Natural killer cell (primary cell): ENCODE measurements around the gene MTARC1. TPM values are rescaled to one million over a fixed set of nuclear protein-coding genes. Genes with fewer than 3 reads are reported as not detected.
A peak's percentile ranks its signal among the peaks of the same experiment; 100 is the strongest.

Source experiments
- ATAC-seq, 3 donors: fragments of 150-1000 bp in 2 of 3; fragments of 200-7000 bp in 1 of 3; cut with Tn5 transposase; 1 replicate in 1 of 3; 2 replicates in 2 of 3; pipeline ENCODE4 v1.10.0; 2021; ENCODE audit warnings: mild to moderate bottlenecking in 2 of 3, moderate library complexity in 2 of 3
- DNase-seq, 2 donors: peaks; one replicate each; pipeline versions ENCODE4 v3.0.0 to v3.0.0-alpha.2; 2013 to 2021; ENCODE audit warnings: mixed read lengths in 1 of 2
- H3K27ac ChIP-seq: one replicate; pipeline ENCODE4 v1.5.1; 2013; ENCODE audit warnings: mild to moderate bottlenecking, low read length
- H3K27me3 ChIP-seq: one replicate; pipeline ENCODE4 v1.6.1; 2013; ENCODE audit warnings: low read length; ENCODE audit not compliant: control insufficient read depth, insufficient read depth
- H3K36me3 ChIP-seq: one replicate; pipeline ENCODE4 v1.6.1; 2013; ENCODE audit warnings: low read length; ENCODE audit not compliant: control insufficient read depth, insufficient read depth
- H3K4me1 ChIP-seq: one replicate; pipeline ENCODE4 v1.6.1; 2013; ENCODE audit warnings: low read length; ENCODE audit not compliant: control insufficient read depth, insufficient read depth
- H3K4me3 ChIP-seq: one replicate; pipeline ENCODE4 v1.5.1; 2013; ENCODE audit warnings: low read length
- H3K9me3 ChIP-seq: one replicate; pipeline ENCODE4 v1.6.1; 2013; ENCODE audit warnings: low read length; ENCODE audit not compliant: control insufficient read depth, insufficient read depth
- H3K27ac Mint-ChIP-seq, 2 donors: one replicate each; pipeline ENCODE4 v1.8.0; 2022; ENCODE audit warnings: mild to moderate bottlenecking in 2 of 2, mixed read lengths in 2 of 2, moderate library complexity in 1 of 2
- H3K27me3 Mint-ChIP-seq, 2 donors: one replicate each; pipeline ENCODE4 v1.8.0; 2022; ENCODE audit warnings: low read depth in 2 of 2, mixed read lengths in 2 of 2
- H3K36me3 Mint-ChIP-seq: one replicate; pipeline ENCODE4 v1.8.0; 2022; ENCODE audit warnings: mixed read lengths
- H3K4me1 Mint-ChIP-seq, 2 donors: one replicate each; pipeline ENCODE4 v1.8.0; 2022; ENCODE audit warnings: mixed read lengths in 2 of 2
- H3K4me3 Mint-ChIP-seq: one replicate; pipeline ENCODE4 v1.8.0; 2022; ENCODE audit warnings: mild to moderate bottlenecking, moderate library complexity, mixed read lengths
- H3K9me3 Mint-ChIP-seq, 2 donors: one replicate each; pipeline ENCODE4 v1.8.0; 2022; ENCODE audit warnings: mixed read lengths in 2 of 2
- WGBS: methylation state at CpG from one replicate; pipeline ENCODE4 v1.1.7; 2013; ENCODE audit warnings: missing lambda C conversion rate; ENCODE audit not compliant: insufficient coverage; 5-methylcytosine and 5-hydroxymethylcytosine counted together
- intact Hi-C: fragments of 100-400 bp; cut with micrococcal nuclease; formaldehyde crosslinking; loops from one replicate; pipeline ENCODE4 v1.14.2; 2022
- total RNA-seq, 4 donors: library from RNA; stranded (reverse); fragments of 120-200 nt in 1 of 4; gene quantifications; one replicate each; pipeline versions ENCODE4 v1.2.3 to v1.2.4, GENCODE V29; 2013 to 2022
- TF ChIP-seq, protein P1 (sequence below): fragments of 200-600 bp; IDR thresholded peaks from one replicate; pipeline ENCODE4 v1.8.0; 2022; ENCODE audit warnings: antibody characterized with exemption

Gene MTARC1
- total RNA-seq, 3 donors from 2014 or later (not counting 1 experiment from before 2014, with no cell fraction given): 0.52 to 2.5 TPM; not detected in 1

GRCh38 chr1:220748089-220748934, 38.4 kb upstream of the MTARC1 start, which contains the start of gene MTARC2:
MTARC2 (plus strand) TSS chr1:220748322; CDS start chr1:220748532, 210 bp downstream.
- Histone ChIP-seq H3K27ac (no peak within 1 kb of the TSS), H3K36me3 (no peaks in the 10 kb centered on the region), H3K4me1 (peaks cover 10% of the 10 kb centered on the region), H3K9me3 (no peaks in the 10 kb centered on the region), H3K27me3 (peaks cover 29% of the 10 kb centered on the region), H3K4me3 (peak within 1 kb of the TSS; percentile 19)
- H3K4me1 Mint-ChIP-seq: peaks cover 6 to 9% of the 10 kb centered on the region in 2 donors
- DNase-seq: no peak
- H3K4me3 Mint-ChIP-seq: peak within 1 kb of the TSS; percentile 79
- peaks cover 50 to 60% of the 10 kb centered on the region in 2 donors for H3K27me3 Mint-ChIP-seq
- no peak within 1 kb of the TSS for H3K27ac Mint-ChIP-seq
- intact Hi-C loops: no loop called here
- no peaks in the 10 kb centered on the region for H3K9me3 Mint-ChIP-seq
- WGBS: 5% methylated on average over 77 of the region's 77 CpGs
- peak; percentile 60 to 83 (median 65) for ATAC-seq
- TF ChIP-seq, protein P1, sequence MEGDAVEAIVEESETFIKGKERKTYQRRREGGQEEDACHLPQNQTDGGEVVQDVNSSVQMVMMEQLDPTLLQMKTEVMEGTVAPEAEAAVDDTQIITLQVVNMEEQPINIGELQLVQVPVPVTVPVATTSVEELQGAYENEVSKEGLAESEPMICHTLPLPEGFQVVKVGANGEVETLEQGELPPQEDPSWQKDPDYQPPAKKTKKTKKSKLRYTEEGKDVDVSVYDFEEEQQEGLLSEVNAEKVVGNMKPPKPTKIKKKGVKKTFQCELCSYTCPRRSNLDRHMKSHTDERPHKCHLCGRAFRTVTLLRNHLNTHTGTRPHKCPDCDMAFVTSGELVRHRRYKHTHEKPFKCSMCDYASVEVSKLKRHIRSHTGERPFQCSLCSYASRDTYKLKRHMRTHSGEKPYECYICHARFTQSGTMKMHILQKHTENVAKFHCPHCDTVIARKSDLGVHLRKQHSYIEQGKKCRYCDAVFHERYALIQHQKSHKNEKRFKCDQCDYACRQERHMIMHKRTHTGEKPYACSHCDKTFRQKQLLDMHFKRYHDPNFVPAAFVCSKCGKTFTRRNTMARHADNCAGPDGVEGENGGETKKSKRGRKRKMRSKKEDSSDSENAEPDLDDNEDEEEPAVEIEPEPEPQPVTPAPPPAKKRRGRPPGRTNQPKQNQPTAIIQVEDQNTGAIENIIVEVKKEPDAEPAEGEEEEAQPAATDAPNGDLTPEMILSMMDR: no peak
- no peaks in the 10 kb centered on the region for H3K36me3 Mint-ChIP-seq

- TF ChIP-seq, protein P1: no peak
- Mint-ChIP-seq H3K36me3 (no peaks in the 10 kb centered on the region), H3K27me3 (peaks cover 47 to 56% of the 10 kb centered on the region in 2 donors), H3K9me3 (no peaks in the 10 kb centered on the region), H3K27ac (no peak overlapping the region), H3K4me1 (peaks cover 6 to 9% of the 10 kb centered on the region in 2 donors), H3K4me3 (peak overlapping the region; percentile 75)
- H3K9me3 ChIP-seq: no peaks in the 10 kb centered on the region
- peaks cover 10% of the 10 kb centered on the region for H3K4me1 ChIP-seq
- no peak overlapping the region for H3K27ac ChIP-seq
- DNase-seq: no peak
- WGBS: 31% methylated on average over 3 of the region's 3 CpGs
- no peak for ATAC-seq
- H3K4me3 ChIP-seq: no peak overlapping the region
- intact Hi-C loops: no loop called here
- H3K27me3 ChIP-seq: peaks cover 29% of the 10 kb centered on the region
- no peaks in the 10 kb centered on the region for H3K36me3 ChIP-seq
These were observed 37.8 kb upstream of the MTARC1 start for GRCh38 chr1:220748936-220749335.

- TF ChIP-seq, protein P1: no peak
- intact Hi-C loops: no loop called here
- 65% methylated on average over 6 of the region's 6 CpGs for WGBS
- no peaks in the 10 kb centered on the region for H3K36me3 ChIP-seq
- peaks cover 29% of the 10 kb centered on the region for H3K27me3 ChIP-seq
- H3K4me1 ChIP-seq: peaks cover 10% of the 10 kb centered on the region
- ATAC-seq (no peak), DNase-seq (no peak)
- no peaks in the 10 kb centered on the region for H3K9me3 Mint-ChIP-seq
- H3K4me3 ChIP-seq: no peak overlapping the region
- H3K27ac ChIP-seq: no peak overlapping the region
- peaks cover 46 to 49% of the 10 kb centered on the region in 2 donors for H3K27me3 Mint-ChIP-seq
- peaks cover 6 to 9% of the 10 kb centered on the region in 2 donors for H3K4me1 Mint-ChIP-seq
- no peaks in the 10 kb centered on the region for H3K9me3 ChIP-seq
- no peak overlapping the region for H3K27ac Mint-ChIP-seq
- no peaks in the 10 kb centered on the region for H3K36me3 Mint-ChIP-seq
- no peak overlapping the region for H3K4me3 Mint-ChIP-seq
These were observed 36.6 kb upstream of the MTARC1 start for GRCh38 chr1:220750131-220750515.
